ENCODE data around the gene INPP5A. TPM values are rescaled to one million over a fixed set of nuclear protein-coding genes. Genes with fewer than 3 reads are reported as not detected.

INPP5A gene
- total and polyA plus RNA-seq, 4 donors, result 37.7 to 112 (median 54.9) TPM

DNA sequence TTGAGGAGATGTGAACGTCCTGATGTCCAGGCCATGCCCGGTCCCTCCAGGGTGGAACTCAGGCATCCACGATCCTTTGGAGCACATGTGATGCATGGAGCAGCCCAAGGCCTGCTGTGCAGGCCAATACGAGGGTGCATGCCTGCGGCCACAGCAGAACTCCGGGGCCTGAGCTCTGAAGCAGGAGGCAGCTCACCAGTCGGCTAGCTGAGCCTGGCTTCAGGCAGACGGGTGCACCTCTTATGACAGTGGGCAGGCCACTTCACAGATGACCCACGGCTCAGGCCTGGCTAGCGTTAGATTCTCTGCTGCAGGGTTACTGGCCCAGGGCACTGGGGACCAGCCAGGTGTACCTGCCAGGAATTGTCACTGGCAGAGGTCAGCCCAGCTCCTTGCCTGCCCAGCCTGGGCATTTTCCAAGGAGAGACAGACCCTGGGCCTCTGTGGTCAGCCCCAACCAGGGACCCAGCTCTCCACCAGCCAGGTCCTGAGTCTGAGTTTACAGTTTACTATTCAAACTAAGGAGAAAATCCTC is 29.6 kb upstream of the INPP5A start:
- ATAC-seq (ENCODE audit: low FRiP score) (peak; percentile 42), DNase-seq (no peak)
- Histone ChIP-seq H3K36me3 (ENCODE audit: control insufficient read depth in 1 of 2, insufficient read depth in 2 of 2, low read length in 1 of 2) (no peaks in the 10 kb centered on the region), H3K9me3 (ENCODE audit: control insufficient read depth, low read length) (no peaks in the 10 kb centered on the region), H3K4me1 (ENCODE audit: control insufficient read depth in 1 of 2, insufficient read depth in 2 of 2, low read length in 2 of 2) (no peaks in the 10 kb centered on the region), H3K27ac (ENCODE audit: low read depth in 1 of 2, low read length in 2 of 2) (no peak overlapping the region), H3K4me3 (ENCODE audit: low read length in 2 of 2) (no peak overlapping the region), H3K27me3 (ENCODE audit: control insufficient read depth in 1 of 2, insufficient read depth in 2 of 2, low read length in 1 of 2) (no peaks in the 10 kb centered on the region)
- 91 to 92% methylated on average over 10 of the region's 10 CpGs for WGBS, 2 donors
- intact Hi-C loops (cut with DNase I), result loop anchor here (2.0 kb wide), 2 partner anchors 69 to 131 kb away; no protein-coding TSS in a partner anchor

DNA sequence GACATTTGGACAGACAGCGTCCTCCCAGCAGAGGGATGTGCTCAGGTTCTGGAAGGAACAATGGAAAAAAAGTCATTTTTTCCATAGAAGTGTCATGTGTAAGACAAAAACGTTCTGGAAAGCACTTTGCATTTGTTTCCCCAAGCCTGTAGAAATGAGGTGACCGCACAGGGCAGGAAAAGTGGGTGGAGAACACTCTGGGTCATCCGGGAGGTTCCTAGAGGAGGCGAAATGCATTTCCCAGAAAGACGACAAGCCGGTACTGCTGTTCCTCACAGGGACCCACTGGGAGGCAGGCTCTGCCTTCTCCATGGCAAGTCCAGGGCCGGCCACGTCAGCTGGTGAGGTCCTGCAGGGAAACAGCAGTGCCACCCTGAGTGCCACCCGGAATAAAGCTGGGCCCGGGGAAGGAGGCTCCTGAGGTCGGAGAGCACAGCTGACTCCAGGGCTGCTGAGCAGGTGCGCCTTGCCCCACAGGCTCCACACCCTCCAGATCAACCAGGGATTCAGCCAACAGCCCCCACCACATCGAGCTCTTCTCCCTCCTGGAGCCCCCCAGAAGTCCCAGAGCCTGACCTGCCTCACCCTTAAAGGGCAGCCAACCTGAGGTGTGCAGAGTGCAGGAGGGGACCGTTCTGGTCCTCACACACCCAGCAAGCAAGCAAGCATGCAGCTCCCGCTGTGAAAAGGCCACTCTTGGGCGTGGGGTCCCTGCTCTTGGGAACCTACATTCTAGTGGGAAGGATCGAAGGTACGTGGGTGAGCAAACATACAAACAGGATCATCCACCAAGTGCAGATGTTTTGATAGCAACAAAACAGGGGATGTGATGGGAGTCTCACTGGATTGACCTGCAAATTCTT is 28.8 kb upstream of the INPP5A start:
- Histone ChIP-seq H3K36me3 (ENCODE audit: control insufficient read depth in 1 of 2, insufficient read depth in 2 of 2, low read length in 1 of 2) (no peaks in the 10 kb centered on the region), H3K27me3 (ENCODE audit: control insufficient read depth in 1 of 2, insufficient read depth in 2 of 2, low read length in 1 of 2) (no peaks in the 10 kb centered on the region), H3K9me3 (ENCODE audit: control insufficient read depth, low read length) (no peaks in the 10 kb centered on the region), H3K4me1 (ENCODE audit: control insufficient read depth in 1 of 2, insufficient read depth in 2 of 2, low read length in 2 of 2) (no peaks in the 10 kb centered on the region), H3K27ac (ENCODE audit: low read depth in 1 of 2, low read length in 2 of 2) (no peak overlapping the region), H3K4me3 (ENCODE audit: low read length in 2 of 2) (no peak overlapping the region)
- DNase-seq (peak; percentile 85 to 92), ATAC-seq (ENCODE audit: low FRiP score) (peak; percentile 74)
- intact Hi-C loops (cut with DNase I), result loop anchor here (2.0 kb wide), 2 partner anchors 68 to 130 kb away; no protein-coding TSS in a partner anchor
- 49 to 58% methylated on average over 19 of the region's 19 CpGs for WGBS, 2 donors

DNA sequence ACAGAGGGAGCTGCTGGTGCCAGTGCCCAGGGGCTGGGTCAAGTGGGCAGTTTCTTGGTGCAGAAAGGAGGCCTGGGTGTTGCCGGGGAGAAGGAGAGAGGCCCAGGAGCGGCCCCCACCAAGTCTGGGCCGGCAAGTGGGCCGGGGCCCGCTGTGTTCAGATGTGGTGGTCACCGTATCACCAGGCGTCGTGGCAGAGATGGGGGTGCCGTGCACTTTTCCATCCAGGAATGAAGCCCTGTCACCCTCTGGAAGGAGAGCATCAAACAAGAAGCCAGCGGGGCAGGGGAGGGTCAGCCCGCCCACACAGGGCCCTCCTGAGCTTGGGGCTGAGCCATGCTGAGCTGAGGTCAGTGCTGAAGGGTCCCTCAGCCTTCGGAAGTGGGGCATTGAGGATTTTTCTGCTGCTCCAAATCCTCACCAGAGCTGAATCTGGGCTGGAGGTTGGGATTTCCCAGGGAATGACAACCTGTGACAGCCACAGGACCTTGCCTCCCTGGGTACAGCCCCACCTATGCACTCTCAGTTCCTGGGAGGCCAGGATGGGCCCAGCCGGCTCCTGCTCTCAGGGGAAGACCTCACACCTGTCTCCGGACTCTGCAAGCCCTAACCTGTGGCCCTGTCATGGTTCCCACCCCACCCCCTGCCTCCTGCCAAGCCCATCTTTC is 27.9 kb upstream of the INPP5A start:
- intact Hi-C loops (cut with DNase I), result loop anchor here (2.0 kb wide), 2 partner anchors 67 to 129 kb away; no protein-coding TSS in a partner anchor
- Histone ChIP-seq H3K27me3 (ENCODE audit: control insufficient read depth in 1 of 2, insufficient read depth in 2 of 2, low read length in 1 of 2) (no peaks in the 10 kb centered on the region), H3K9me3 (ENCODE audit: control insufficient read depth, low read length) (no peaks in the 10 kb centered on the region), H3K36me3 (ENCODE audit: control insufficient read depth in 1 of 2, insufficient read depth in 2 of 2, low read length in 1 of 2) (no peaks in the 10 kb centered on the region), H3K27ac (ENCODE audit: low read depth in 1 of 2, low read length in 2 of 2) (no peak overlapping the region), H3K4me1 (ENCODE audit: control insufficient read depth in 1 of 2, insufficient read depth in 2 of 2, low read length in 2 of 2) (no peaks in the 10 kb centered on the region), H3K4me3 (ENCODE audit: low read length in 2 of 2) (no peak overlapping the region)
- ATAC-seq (ENCODE audit: low FRiP score) (no peak), DNase-seq (peak in 1 of 2 donors; percentile 62)
- WGBS, 2 donors, result 87 to 89% methylated on average over 14 of the region's 14 CpGs

- Histone ChIP-seq H3K27me3 (ENCODE audit: control insufficient read depth in 1 of 2, insufficient read depth in 2 of 2, low read length in 1 of 2) (no peaks in the 10 kb centered on the region), H3K9me3 (ENCODE audit: control insufficient read depth, low read length) (no peaks in the 10 kb centered on the region), H3K27ac (ENCODE audit: low read depth in 1 of 2, low read length in 2 of 2) (no peak overlapping the region), H3K36me3 (ENCODE audit: control insufficient read depth in 1 of 2, insufficient read depth in 2 of 2, low read length in 1 of 2) (no peaks in the 10 kb centered on the region), H3K4me3 (ENCODE audit: low read length in 2 of 2) (no peak overlapping the region), H3K4me1 (ENCODE audit: control insufficient read depth in 1 of 2, insufficient read depth in 2 of 2, low read length in 2 of 2) (no peaks in the 10 kb centered on the region)
- DNase-seq (peak in 1 of 2 donors; percentile 71), ATAC-seq (ENCODE audit: low FRiP score) (no peak)
- 92 to 96% methylated on average over 15 of the region's 15 CpGs for WGBS, 2 donors
- intact Hi-C loops (cut with DNase I), result no loop called here
Observed at GRCh38 chr10:132510174-132510611, 27.4 kb upstream of the INPP5A start.

- 90% methylated on average over 23 of the region's 23 CpGs for WGBS, 2 donors
- no peaks in the 10 kb centered on the region for H3K4me1 ChIP-seq (ENCODE audit: control insufficient read depth in 1 of 2, insufficient read depth in 2 of 2, low read length in 2 of 2)
- H3K27me3 ChIP-seq (ENCODE audit: control insufficient read depth in 1 of 2, insufficient read depth in 2 of 2, low read length in 1 of 2), result no peaks in the 10 kb centered on the region
- no peaks in the 10 kb centered on the region for H3K9me3 ChIP-seq (ENCODE audit: control insufficient read depth, low read length)
- DNase-seq (peak; percentile 37 to 42), ATAC-seq (ENCODE audit: low FRiP score) (no peak)
- H3K4me3 ChIP-seq (ENCODE audit: low read length in 2 of 2), result no peak overlapping the region
- H3K36me3 ChIP-seq (ENCODE audit: control insufficient read depth in 1 of 2, insufficient read depth in 2 of 2, low read length in 1 of 2), result no peaks in the 10 kb centered on the region
- intact Hi-C loops (cut with DNase I), result no loop called here
- no peak overlapping the region for H3K27ac ChIP-seq (ENCODE audit: low read depth in 1 of 2, low read length in 2 of 2)
Observed at GRCh38 chr10:132511121-132512051, 26.2 kb upstream of the INPP5A start.

DNA sequence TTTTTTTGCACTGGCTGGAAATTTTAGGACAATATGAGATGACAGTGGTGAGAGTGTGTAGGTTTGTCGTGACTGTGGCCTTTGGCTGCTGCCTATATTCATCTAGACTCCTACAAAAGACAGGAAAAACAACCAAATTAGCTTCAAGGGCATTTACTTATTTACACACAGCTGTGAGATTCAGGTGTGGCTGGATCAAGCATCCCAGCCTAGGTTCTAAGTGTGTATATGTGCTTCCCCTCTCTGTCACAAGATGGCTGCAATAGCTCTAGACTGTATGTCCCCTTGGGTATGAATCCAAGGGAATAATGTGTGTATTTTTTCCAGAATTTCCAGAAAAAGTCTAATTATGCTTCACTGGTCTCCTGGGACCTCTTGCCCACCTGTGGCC is 25.5 kb upstream of the INPP5A start:
- 89 to 100% methylated on average over 1 of the region's 1 CpG for WGBS, 2 donors
- Histone ChIP-seq H3K27me3 (ENCODE audit: control insufficient read depth in 1 of 2, insufficient read depth in 2 of 2, low read length in 1 of 2) (no peaks in the 10 kb centered on the region), H3K4me3 (ENCODE audit: low read length in 2 of 2) (no peak overlapping the region), H3K27ac (ENCODE audit: low read depth in 1 of 2, low read length in 2 of 2) (no peak overlapping the region), H3K9me3 (ENCODE audit: control insufficient read depth, low read length) (no peaks in the 10 kb centered on the region), H3K36me3 (ENCODE audit: control insufficient read depth in 1 of 2, insufficient read depth in 2 of 2, low read length in 1 of 2) (no peaks in the 10 kb centered on the region), H3K4me1 (ENCODE audit: control insufficient read depth in 1 of 2, insufficient read depth in 2 of 2, low read length in 2 of 2) (no peaks in the 10 kb centered on the region)
- intact Hi-C loops (cut with DNase I), result no loop called here
- DNase-seq (no peak), ATAC-seq (ENCODE audit: low FRiP score) (no peak)

DNA sequence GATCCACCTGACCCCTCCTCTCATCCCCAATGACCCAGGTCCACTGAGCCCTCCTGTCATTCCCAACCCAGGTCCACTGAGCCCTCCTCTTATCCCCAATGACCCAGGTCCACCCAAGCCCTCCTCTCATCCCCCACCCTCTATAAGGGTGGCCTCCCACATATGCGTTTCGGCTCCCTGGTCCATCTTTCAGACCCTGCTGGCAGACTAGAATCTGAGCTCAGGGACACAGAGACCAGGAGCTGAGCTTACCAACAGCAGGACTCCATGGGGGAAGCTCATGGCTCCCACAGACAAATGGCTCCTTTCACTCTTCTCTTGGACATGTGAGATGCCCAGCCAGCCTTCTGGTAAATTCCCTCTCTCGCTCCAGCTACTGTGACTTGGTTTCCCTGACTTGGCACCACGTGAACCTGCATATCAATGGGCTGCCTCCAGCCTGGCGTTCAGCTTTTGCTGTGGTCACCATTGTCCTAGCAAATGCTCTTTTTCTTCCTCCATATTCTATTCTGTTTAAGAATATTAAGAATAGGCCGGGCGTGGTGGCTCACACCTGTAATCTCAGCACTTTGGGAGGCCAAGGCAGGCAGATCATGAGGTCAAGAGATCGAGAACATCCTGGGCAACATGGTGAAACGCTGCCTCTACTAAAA is 24.8 kb upstream of the INPP5A start:
- no peak overlapping the region for H3K27ac ChIP-seq (ENCODE audit: low read depth in 1 of 2, low read length in 2 of 2)

More for the DNA sequence above, 24.8 kb upstream of the INPP5A start:
- no peak overlapping the region for H3K4me3 ChIP-seq (ENCODE audit: low read length in 2 of 2)
- no peaks in the 10 kb centered on the region for H3K36me3 ChIP-seq (ENCODE audit: control insufficient read depth in 1 of 2, insufficient read depth in 2 of 2, low read length in 1 of 2)
- H3K9me3 ChIP-seq (ENCODE audit: control insufficient read depth, low read length), result no peaks in the 10 kb centered on the region
- DNase-seq (peak; percentile 12 to 14), ATAC-seq (ENCODE audit: low FRiP score) (no peak)
- no peaks in the 10 kb centered on the region for H3K27me3 ChIP-seq (ENCODE audit: control insufficient read depth in 1 of 2, insufficient read depth in 2 of 2, low read length in 1 of 2)
- intact Hi-C loops (cut with DNase I), result no loop called here
- H3K4me1 ChIP-seq (ENCODE audit: control insufficient read depth in 1 of 2, insufficient read depth in 2 of 2, low read length in 2 of 2), result no peaks in the 10 kb centered on the region
- 90 to 92% methylated on average over 9 of the region's 9 CpGs for WGBS, 2 donors

Data from aorta (tissue), 5 donors.